ENCODE measurements around the gene CUZD1. TPM values are rescaled to one million over a fixed set of nuclear protein-coding genes. Genes with fewer than 3 reads are reported as not detected.

The CUZD1 gene
- total and polyA plus RNA-seq, 9 of the 15 experiments (the other 6 are each of a cell fraction or from before 2014, with no cell fraction given), result 0.51 to 1.7 (median 1.1) TPM

- TF ChIP-seq CHD7 (IDR thresholded peaks at IDR 0.05; ENCODE audit: low read depth, low read length), result no peak
- peak; percentile 69 for TF ChIP-seq NCOR1 (IDR thresholded peaks at IDR 0.05)
- no peak for TF ChIP-seq SFPQ (IDR thresholded peaks at IDR 0.05; ENCODE audit: low read depth, low read length)
- no peak for TF ChIP-seq NONO (IDR thresholded peaks at IDR 0.05; ENCODE audit: low read depth in 2 of 2, low read length in 1 of 2)
- TF ChIP-seq ATF3 (IDR thresholded peaks at IDR 0.05), result peak; percentile 41
- TF ChIP-seq ATF3 (CRISPR knock-in tag; conservative IDR thresholded peaks at IDR 0.05), result no peak
- no peak for TF ChIP-seq CBX2 (IDR thresholded peaks at IDR 0.05; ENCODE audit: insufficient read depth, low read length, poor library complexity, severe bottlenecking)
- 0 out of 2 replicates have a peak, but pooled peaks have one; percentile 20 for TF ChIP-seq NFIC (IDR thresholded peaks at IDR 0.05)
- TF ChIP-seq NKRF (IDR thresholded peaks at IDR 0.05; ENCODE audit: borderline replicate concordance), result no peak
- peak; percentile 30 for TF ChIP-seq MEIS2 (IDR thresholded peaks at IDR 0.05; ENCODE audit: partially characterized antibody)
- TF ChIP-seq RBM15 (IDR thresholded peaks at IDR 0.05; ENCODE audit: insufficient read depth, low read length), result no peak
Measured at GRCh38 chr10:122877264-122877663, 31.6 kb upstream of the CUZD1 start (continued).
